Measurements from ENCODE around the gene CENPB.
A peak's percentile ranks its signal among the peaks of the same experiment; 100 is the strongest.

CENPB gene

GRCh38 chr20:3800256-3800877 lies 13.8 kb upstream of the CENPB start:
- Histone ChIP-seq H3K9me3 (ENCODE audit: control insufficient read depth, low read length) (no peaks in the 10 kb centered on the region), H3K27ac (peak overlapping the region; percentile 32), H2AFZ (no peak overlapping the region), H3K4me1 (peaks cover 10% of the 10 kb centered on the region), H3K4me3 (ENCODE audit: low read depth, low read length) (no peak overlapping the region), H3K4me2 (ENCODE audit: low read length) (no peak overlapping the region), H3K36me3 (ENCODE audit: control insufficient read depth, insufficient read depth, low read length) (no peaks in the 10 kb centered on the region), H3K79me2 (peaks cover 3% of the 10 kb centered on the region), H3K9ac (no peak overlapping the region), H3K27me3 (ENCODE audit: control insufficient read depth, insufficient read depth, low read length) (no peaks in the 10 kb centered on the region)
- no peak for TF ChIP-seq CTCF (IDR thresholded peaks at IDR 0.05)

GRCh38 chr20:3798908-3799248 lies 12.3 kb upstream of the CENPB start:
- H3K36me3 ChIP-seq (ENCODE audit: control insufficient read depth, insufficient read depth, low read length): no peaks in the 10 kb centered on the region
- H2AFZ ChIP-seq: no peak overlapping the region
- no peak overlapping the region for H3K4me3 ChIP-seq (ENCODE audit: low read depth, low read length)
- TF ChIP-seq CTCF (IDR thresholded peaks at IDR 0.05): no peak
- no peaks in the 10 kb centered on the region for H3K27me3 ChIP-seq (ENCODE audit: control insufficient read depth, insufficient read depth, low read length)
- no peaks in the 10 kb centered on the region for H3K9me3 ChIP-seq (ENCODE audit: control insufficient read depth, low read length)
- no peak overlapping the region for H3K27ac ChIP-seq
- H3K9ac ChIP-seq: no peak overlapping the region
- H3K79me2 ChIP-seq: peaks cover 3% of the 10 kb centered on the region
- H3K4me2 ChIP-seq (ENCODE audit: low read length): no peak overlapping the region
- H3K4me1 ChIP-seq: peaks cover 10% of the 10 kb centered on the region

- H3K4me2 ChIP-seq (ENCODE audit: low read length): no peak overlapping the region
- H3K9ac ChIP-seq: no peak overlapping the region
- TF ChIP-seq CTCF (IDR thresholded peaks at IDR 0.05): no peak
- no peaks in the 10 kb centered on the region for H3K27me3 ChIP-seq (ENCODE audit: control insufficient read depth, insufficient read depth, low read length)
- H3K36me3 ChIP-seq (ENCODE audit: control insufficient read depth, insufficient read depth, low read length): no peaks in the 10 kb centered on the region
- peaks cover 10% of the 10 kb centered on the region for H3K4me1 ChIP-seq
- H3K27ac ChIP-seq: no peak overlapping the region
- no peak overlapping the region for H3K4me3 ChIP-seq (ENCODE audit: low read depth, low read length)
- H2AFZ ChIP-seq: no peak overlapping the region
- H3K79me2 ChIP-seq: peaks cover 3% of the 10 kb centered on the region
- no peaks in the 10 kb centered on the region for H3K9me3 ChIP-seq (ENCODE audit: control insufficient read depth, low read length)
These were observed 11.8 kb upstream of the CENPB start for GRCh38 chr20:3798373-3798768.

GRCh38 chr20:3797592-3798372 lies 11.2 kb upstream of the CENPB start:
- H3K4me1 ChIP-seq: peaks cover 10% of the 10 kb centered on the region
- no peaks in the 10 kb centered on the region for H3K27me3 ChIP-seq (ENCODE audit: control insufficient read depth, insufficient read depth, low read length)
- H3K4me2 ChIP-seq (ENCODE audit: low read length): no peak overlapping the region
- no peaks in the 10 kb centered on the region for H3K9me3 ChIP-seq (ENCODE audit: control insufficient read depth, low read length)
- no peak overlapping the region for H3K9ac ChIP-seq
- no peak overlapping the region for H3K4me3 ChIP-seq (ENCODE audit: low read depth, low read length)
- no peaks in the 10 kb centered on the region for H3K36me3 ChIP-seq (ENCODE audit: control insufficient read depth, insufficient read depth, low read length)
- H3K27ac ChIP-seq: no peak overlapping the region
- H3K79me2 ChIP-seq: peaks cover 3% of the 10 kb centered on the region
- no peak for TF ChIP-seq CTCF (IDR thresholded peaks at IDR 0.05)
- no peak overlapping the region for H2AFZ ChIP-seq

- TF ChIP-seq CTCF (IDR thresholded peaks at IDR 0.05): no peak
- no peaks in the 10 kb centered on the region for H3K27me3 ChIP-seq (ENCODE audit: control insufficient read depth, insufficient read depth, low read length)
- peaks cover 3% of the 10 kb centered on the region for H3K79me2 ChIP-seq
- H3K4me2 ChIP-seq (ENCODE audit: low read length): no peak overlapping the region
- H3K36me3 ChIP-seq (ENCODE audit: control insufficient read depth, insufficient read depth, low read length): no peaks in the 10 kb centered on the region
- H3K9ac ChIP-seq: no peak overlapping the region
- H3K4me1 ChIP-seq: peaks cover 10% of the 10 kb centered on the region
- no peak overlapping the region for H3K4me3 ChIP-seq (ENCODE audit: low read depth, low read length)
- H2AFZ ChIP-seq: no peak overlapping the region
- H3K27ac ChIP-seq: no peak overlapping the region
- H3K9me3 ChIP-seq (ENCODE audit: control insufficient read depth, low read length): no peaks in the 10 kb centered on the region
These were observed 10.6 kb upstream of the CENPB start for GRCh38 chr20:3797226-3797545.
